RWPE1 (cell line): ENCODE results near the gene SFXN4.

Experiments
- CTCF ChIA-PET: fragments of 350-600 bp; sonication (Branson Sonifier 250); formaldehyde crosslinking; extraction: SDS; loops from one replicate; lab custom pipeline; 2021; lab: Yijun Ruan, JAX
- POLR2A ChIA-PET: fragments of 400-600 bp; formaldehyde crosslinking; extraction: SDS; loops from one replicate; lab custom pipeline; 2020; ENCODE audit warnings: antibody characterized with exemption; ENCODE audit not compliant: low non-redundant PET; lab: Yijun Ruan, JAX
- DNase-seq: peaks from one replicate; pipeline ENCODE4 v3.0.0; 2012; ENCODE audit warnings: low spot score
- H3K27ac ChIP-seq: fragments of 450-650 bp; 2 replicates; pipeline ENCODE4 v1.5.1; 2017
- CTCF ChIP-seq: fragments of 450-650 bp; conservative IDR thresholded peaks from 2 replicates; pipeline ENCODE4 v1.5.1; 2017; ENCODE audit warnings: low read depth, mild to moderate bottlenecking

SFXN4 gene

GRCh38 chr10:119205894-119206602 lies 40.5 kb upstream of the SFXN4 start:
- ChIA-PET CTCF (interaction anchor here (0.6 to 2.2 kb wide), 27 partner anchors 8 to 389 kb away, joined by 3 to 27 read pairs (median 4); no protein-coding TSS in a partner anchor), POLR2A (interaction anchor here (0.5 kb wide), 1 partner anchor 285 kb away, joined by 3 read pairs; no protein-coding TSS in a partner anchor)
- no peak for TF ChIP-seq CTCF
- H3K27ac ChIP-seq: peak overlapping the region; percentile 91
- DNase-seq: no peak

- DNase-seq: no peak
- TF ChIP-seq CTCF: no peak
- POLR2A ChIA-PET: interaction anchor here (1.0 kb wide), 1 partner anchor 223 kb away, joined by 3 read pairs; no protein-coding TSS in a partner anchor
- CTCF ChIA-PET: interaction anchor here (0.6 to 1.4 kb wide), 4 partner anchors 17 to 247 kb away, joined by 3 to 4 read pairs (median 4); no protein-coding TSS in a partner anchor
- no peak overlapping the region for H3K27ac ChIP-seq
Observed at GRCh38 chr10:119203006-119203405, 37.5 kb upstream of the SFXN4 start.

- CTCF ChIA-PET: interaction anchor here (0.8 to 1.3 kb wide), 3 partner anchors 21 to 217 kb away, joined by 3 to 4 read pairs (median 4); no protein-coding TSS in a partner anchor
Observed at GRCh38 chr10:119201233-119201632, 35.7 kb upstream of the SFXN4 start.

GRCh38 chr10:119199231-119199992 lies 33.9 kb upstream of the SFXN4 start:
- H3K27ac ChIP-seq: no peak overlapping the region
- TF ChIP-seq CTCF: peak; percentile 78
- ChIA-PET POLR2A (no interaction called here), CTCF (interaction anchor here (0.6 to 2.8 kb wide), 17 partner anchors 7 to 345 kb away, joined by 3 to 17 read pairs (median 4); partner anchors contain the start of gene RGS10)
- DNase-seq: peak; percentile 64

More at GRCh38 chr10:119201233-119201632, 35.7 kb upstream of the SFXN4 start:
- POLR2A ChIA-PET: no interaction called here
- peak; percentile 36 for DNase-seq
- no peak for TF ChIP-seq CTCF
- no peak overlapping the region for H3K27ac ChIP-seq

- no peak for DNase-seq
- ChIA-PET POLR2A (interaction anchor here (0.7 kb wide), 1 partner anchor 32 kb away, joined by 3 read pairs; no protein-coding TSS in a partner anchor), CTCF (interaction anchor here (0.6 to 2.8 kb wide), 15 partner anchors 8 to 394 kb away, joined by 3 to 17 read pairs (median 4); partner anchors contain the start of gene GRK5)
Observed at GRCh38 chr10:119198438-119198837, 32.9 kb upstream of the SFXN4 start.

More at GRCh38 chr10:119198438-119198837, 32.9 kb upstream of the SFXN4 start:
- no peak; the same call in 1 of the 2 replicates for TF ChIP-seq CTCF
- H3K27ac ChIP-seq: no peak overlapping the region
